Esophagus squamous epithelium (tissue), 4 donors: ENCODE data around the gene ZG16.

Source experiments
- CTCF ChIP-seq, 6 experiments: fragments of 450-650 bp in 4 of 6; fragments of 200-600 bp in 2 of 6; sonication (generic) in 2 of 6; IDR thresholded peaks; one replicate each; pipeline ENCODE4 v1.5.1; 2016 to 2019; ENCODE audit warnings: antibody characterized with exemption in 6 of 6, mild to moderate bottlenecking in 4 of 6, moderate library complexity in 4 of 6
- POLR2A ChIP-seq, 4 donors: fragments of 450-650 bp; IDR thresholded peaks; one replicate each; pipeline ENCODE4 v1.6.1; 2017; ENCODE audit warnings: antibody characterized with exemption in 4 of 4, mild to moderate bottlenecking in 4 of 4, moderate library complexity in 3 of 4

GRCh38 chr16:29737713-29738112 is 40.3 kb upstream of the ZG16 start:
- TF ChIP-seq POLR2A (IDR thresholded peaks at IDR 0.05), result no peak
- no peak for TF ChIP-seq CTCF (IDR thresholded peaks at IDR 0.05)
